HG03064 (cell line): ENCODE data around the gene MSI1.

Experiments used
- ATAC-seq: cut with Tn5 transposase; IDR thresholded peaks from one replicate; pipeline ENCODE4 v1.9.1; 2021; ENCODE audit warnings: low read depth; ENCODE audit not compliant: unreplicated experiment

The MSI1 gene

DNA sequence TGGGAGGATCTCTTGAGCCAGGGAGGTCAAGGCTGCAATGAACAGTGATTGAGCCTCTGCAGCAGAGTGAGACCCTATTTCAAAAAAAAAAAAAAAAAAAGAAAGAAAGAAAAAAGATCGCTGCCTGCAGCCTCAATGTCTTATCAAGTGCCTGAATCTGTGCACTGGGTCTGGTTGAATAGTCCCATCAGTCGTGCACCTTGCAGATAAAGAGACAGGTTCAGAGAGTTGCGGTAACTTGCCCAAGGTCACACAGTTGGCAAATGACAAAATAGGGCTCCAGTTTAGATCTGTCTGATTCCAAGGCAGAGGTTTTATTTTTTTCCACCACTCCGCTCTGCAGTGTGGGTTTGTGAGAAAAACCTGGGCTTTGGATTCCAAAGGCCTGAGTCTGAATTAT, 40.7 kb downstream of the MSI1 start:
- ATAC-seq, result no peak

DNA sequence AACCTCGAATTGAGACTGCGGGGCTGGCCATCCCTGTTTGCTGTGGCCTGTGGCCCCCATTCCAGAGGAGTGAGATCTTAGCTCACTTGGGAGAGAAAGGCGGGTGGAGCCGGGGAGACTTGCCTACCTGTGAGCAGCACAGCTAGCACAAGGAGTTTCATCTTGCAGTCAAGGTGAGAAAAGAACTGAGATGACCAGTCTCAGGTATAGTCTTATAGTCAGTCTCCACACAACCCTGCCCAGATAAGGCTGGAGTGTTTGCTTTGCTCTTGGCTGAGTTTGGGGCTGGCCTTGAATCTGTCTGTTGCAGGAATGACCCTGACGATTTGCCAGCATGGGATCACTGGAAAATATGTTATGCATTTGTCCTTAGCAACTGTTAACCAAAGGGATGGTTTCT, 41.4 kb downstream of the MSI1 start, which contains the start of gene PLA2G1B:
TSS of gene PLA2G1B (minus strand) at position 187 of the 400 bp plus-strand sequence. CDS start at position 161, 26 bp downstream.
- ATAC-seq, result no peak

DNA sequence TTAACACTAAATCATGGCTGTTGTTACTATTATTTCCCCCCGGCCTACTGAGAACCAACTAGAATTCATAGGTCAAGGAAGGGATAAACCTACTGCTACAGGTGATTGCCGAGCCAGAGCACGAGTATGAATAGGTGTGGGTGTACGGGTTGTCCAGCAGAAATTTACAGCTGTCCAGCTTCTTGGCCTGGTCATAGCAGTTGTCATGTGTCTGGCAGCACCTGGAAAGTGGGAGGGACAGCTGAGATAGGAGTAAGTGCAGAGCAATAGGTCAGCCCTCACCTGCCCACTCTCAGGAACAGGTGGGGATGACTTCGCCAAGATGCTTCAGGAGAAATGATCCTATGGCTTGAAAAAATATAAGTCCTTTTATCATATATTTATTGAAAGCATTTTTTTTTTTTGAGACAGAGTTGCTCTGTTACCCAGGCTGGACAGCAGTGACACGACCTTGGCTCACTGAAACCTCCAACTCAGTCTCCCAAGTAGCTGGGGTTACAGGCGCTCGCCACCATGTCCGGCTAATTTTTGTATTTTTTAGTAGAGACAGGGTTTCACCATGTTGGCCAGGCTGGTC, 44.0 kb downstream of the MSI1 start:
- ATAC-seq, result no peak

DNA sequence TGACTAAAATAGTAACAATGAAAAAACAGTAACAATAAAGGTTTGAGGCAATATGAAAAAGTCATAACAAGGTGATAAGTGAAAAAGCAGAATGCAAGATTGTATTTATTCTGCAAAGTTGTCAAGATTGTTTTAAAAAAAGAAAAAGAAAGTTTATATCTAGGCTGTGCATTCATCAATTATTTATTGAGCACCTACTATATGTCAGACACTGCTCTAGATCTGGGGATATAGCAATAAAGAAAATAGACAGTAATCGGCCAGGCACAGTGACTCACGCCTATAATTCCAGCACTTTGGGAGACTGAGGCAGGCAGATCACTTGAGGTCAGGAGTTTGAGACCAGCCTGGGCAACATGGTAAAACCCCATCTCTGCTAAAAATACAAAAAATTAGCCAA, 45.2 kb downstream of the MSI1 start:
- ATAC-seq, result no peak

DNA sequence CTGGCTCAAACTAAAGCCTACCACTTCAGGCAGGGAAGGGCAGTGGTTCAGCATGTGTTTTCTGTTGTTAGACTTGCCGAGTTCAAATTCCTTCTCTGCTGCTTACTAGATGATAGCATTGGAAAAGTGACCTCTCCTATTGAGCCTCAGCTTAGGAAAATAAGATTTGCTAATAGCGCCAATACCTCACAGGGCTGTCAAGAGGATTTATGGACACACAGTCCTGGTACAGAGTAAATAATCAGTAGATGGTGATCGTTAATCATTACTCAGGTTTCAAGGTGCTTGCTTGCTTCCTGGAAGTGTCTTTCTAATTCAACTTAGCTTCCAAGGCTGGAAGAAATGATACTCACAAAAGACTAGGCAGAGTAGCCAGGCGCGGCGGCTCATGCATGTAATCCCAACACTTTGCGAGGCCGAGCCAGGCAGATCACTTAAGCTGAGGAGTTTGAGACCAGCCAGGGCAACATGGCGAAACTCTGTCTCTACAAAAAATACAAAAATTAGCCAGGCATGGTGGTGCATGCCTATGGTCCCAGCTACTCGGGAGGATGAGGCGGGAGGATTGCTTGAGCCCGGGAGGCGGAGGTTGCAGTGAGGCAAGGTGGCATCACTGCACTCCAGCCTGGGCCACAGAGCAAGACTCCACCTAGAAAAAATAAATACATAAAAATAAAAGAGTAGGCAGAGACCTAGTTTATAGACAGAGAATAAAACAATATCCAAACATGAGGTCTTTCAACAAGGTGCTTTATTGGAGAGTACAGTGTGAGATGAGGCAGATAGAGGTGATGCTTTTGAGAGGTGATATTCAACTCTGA, 47.4 kb downstream of the MSI1 start:
- no peak for ATAC-seq

DNA sequence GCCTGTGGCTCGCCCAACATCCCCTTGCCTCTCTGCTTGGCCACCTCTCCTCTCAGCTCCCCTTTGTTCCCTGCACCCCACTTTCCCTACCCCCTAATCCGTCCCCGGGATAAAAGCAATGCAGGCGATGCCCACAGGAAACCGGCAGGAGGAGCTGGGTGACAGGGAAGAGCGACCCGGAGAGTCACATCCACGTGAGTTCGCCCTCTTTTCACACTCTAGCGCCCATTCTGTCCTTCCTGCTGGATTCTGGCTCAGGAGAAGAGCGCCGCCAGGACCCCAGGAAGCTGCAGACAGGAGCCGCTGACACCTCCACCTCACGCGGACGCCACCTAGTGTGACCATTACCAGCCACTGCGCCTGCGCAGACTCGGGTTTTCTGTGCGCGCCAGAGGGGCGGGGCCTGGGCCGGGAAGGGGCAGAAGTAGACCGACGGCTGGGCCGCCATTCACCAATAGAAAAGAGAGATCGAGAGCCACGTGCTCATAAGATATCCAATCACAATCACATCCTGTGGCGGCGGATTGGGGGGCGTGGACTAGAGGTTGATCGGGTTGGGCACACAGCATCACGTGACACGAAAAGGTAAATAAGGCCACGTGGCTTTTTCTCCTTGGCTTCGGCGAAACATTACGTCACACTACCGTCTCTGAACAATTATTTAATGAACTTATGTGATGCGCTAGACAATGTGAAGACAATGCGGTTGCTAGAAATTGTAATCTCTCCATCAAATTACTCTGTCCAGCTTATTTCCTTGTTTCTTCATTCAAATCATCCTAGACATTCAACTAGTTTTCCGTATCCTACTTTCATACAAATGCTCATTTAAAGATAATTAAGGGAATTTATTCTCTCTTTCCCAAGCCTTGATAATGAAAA, 51.5 kb downstream of the MSI1 start:
- peak; percentile 95 for ATAC-seq

DNA sequence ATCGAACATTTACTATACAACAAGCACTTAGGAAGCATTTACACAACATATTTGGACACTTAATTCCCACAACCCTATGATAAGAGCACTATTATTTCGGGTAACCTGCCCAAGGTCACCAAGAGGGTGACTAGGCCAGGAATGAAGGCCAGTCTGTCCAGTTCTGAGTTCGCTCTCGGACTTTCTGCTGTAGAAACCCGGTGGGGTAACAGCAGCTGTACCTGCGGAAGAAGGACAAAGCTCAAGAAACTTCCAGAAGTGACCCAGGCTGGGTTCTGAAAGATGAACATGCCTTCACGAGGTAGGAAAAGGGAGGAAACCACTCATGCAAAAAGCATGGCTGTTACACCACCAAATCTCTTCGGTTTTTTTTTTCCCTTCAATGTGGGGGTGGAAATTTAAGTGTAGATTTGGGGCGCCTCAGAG, 52.2 kb downstream of the MSI1 start:
- no peak for ATAC-seq

DNA sequence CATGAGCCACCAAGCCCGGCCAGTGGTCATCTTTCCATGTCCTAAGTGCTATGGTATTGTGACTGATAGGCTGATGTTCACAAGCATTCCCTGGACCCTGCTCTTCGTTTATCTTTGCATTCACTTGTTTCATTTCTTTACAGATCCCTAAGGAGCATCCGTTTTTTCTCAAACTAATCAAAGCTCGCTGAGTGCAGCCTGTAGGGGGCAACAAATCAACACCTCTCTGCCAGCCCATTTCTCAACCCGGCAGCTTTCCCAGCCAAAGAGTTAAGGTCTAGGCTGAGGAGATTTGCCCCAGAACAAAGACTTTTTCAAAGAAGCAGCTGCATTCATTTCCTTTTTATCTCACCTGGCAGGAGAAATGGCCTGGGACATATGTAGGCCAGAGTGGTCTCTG, 54.7 kb downstream of the MSI1 start:
- ATAC-seq, result no peak

DNA sequence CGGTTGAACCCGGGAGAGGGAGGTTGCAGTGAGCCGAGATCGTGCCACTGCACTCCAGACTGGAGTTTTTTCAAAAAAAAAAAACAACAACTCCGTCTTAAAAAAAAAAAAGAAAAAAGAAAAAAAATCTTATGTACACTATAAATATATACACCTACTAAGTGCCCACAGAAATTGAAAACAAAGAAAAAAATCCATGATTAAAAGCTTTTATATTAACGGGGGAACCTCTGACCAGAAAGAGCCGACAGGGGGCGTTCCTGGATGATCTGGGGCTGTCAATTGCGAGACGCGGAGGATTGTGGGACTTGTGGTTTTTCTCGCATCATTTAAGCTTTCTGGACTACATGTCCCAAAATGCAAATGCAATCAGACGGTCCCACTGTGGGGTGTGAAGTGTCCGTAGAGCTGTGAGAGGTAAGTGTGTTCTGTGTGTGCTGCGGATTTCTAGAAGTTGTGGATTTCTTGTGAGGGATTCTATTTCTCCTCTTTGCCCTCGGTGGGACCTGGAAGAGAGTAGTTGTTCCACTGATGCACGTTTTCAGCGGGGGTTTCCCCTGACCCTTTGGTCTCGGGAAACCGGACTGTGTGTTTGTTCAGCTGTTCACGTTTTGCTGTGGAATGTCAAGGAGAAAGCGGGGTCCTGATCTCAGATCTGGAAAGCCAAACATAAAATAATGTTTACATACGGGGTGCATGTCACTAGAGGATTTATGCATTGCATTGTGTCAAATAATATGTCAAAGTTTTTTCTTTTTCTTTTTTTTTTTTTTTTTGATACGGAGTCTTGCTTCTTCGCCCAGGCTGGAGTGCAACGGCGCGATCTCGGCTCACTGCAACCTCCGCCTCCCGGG, 66.8 kb downstream of the MSI1 start, which contains the start of gene SIRT4:
TSS of gene SIRT4 (plus strand) at position 360 of the 854 bp plus-strand sequence. CDS start 1,241 bp downstream, outside the sequence.
- peak; percentile 95 for ATAC-seq

DNA sequence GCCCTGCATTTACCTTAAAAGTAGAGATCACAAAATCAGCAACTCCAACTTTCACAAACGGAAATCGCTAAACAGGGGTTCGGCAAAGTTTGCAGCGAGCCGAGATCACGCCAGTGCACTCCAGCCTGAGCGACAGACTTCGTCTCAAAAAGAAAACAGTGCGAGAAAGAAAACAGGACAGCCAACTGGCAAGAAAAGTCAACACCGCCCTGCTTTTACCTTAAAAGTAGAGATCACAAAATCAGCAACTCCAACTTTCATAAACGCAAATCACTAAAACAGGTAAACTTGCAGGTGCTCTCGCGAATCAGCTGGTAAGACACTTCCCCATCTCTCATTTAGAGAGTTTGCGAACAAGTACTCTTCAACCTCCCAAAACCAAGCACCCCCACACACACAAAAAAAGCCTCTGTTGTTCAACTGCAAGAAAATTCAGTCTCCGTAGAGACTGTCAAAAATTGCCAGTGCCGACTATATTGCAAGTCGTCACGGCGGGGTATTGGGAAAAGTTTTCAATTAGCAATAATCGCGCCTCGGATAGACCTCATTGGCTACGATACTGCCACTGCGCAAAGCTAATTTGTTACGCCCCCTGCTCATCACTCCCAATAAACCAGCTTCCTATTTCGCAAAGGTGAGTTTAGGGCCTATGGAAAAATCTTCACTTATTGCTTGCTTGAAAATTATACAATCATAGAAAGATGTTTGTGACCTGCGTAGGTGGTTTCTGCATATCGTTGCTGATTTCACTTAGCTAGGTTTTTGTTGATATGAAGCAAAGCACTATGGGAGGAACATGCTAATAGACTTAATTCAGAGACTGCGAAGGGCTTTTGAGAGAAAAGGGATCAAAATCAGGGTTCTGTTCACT, 76.1 kb downstream of the MSI1 start, which contains the start of gene RNU4-1:
TSS of gene RNU4-1 (minus strand) at position 577 of the 871 bp plus-strand sequence.
- peak; percentile 55 for ATAC-seq

DNA sequence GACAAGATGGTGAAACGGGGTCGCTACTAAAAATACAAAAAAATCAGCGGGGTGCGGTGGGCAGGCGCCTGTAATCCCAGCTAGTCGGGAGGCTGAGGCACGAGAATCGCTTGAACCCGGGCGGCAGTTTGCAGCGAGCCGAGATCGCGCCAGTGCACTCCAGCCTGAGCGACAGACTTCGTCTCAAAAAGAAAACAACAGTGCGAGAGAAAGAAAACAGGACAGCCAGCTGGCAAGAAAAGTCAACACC, 76.6 kb downstream of the MSI1 start:
- peak; percentile 5 for ATAC-seq
